ENCODE data around the gene TMEM54.

Gene TMEM54

GRCh38 chr1:32877211-32878110 is 23.7 kb downstream of the TMEM54 start:
- no peak for DNase-seq

- DNase-seq = no peak
These were observed 24.6 kb downstream of the TMEM54 start for GRCh38 chr1:32876341-32877210.

- DNase-seq = no peak
These were observed 26.1 kb downstream of the TMEM54 start for GRCh38 chr1:32874860-32875752.

- no peak for DNase-seq
These were observed 27.7 kb downstream of the TMEM54 start for GRCh38 chr1:32873484-32873883.

- DNase-seq = no peak
These were observed 29.1 kb downstream of the TMEM54 start for GRCh38 chr1:32872192-32872460.

GRCh38 chr1:32871364-32872191 is 29.6 kb downstream of the TMEM54 start:
- DNase-seq = no peak

GRCh38 chr1:32870615-32871363 is 30.4 kb downstream of the TMEM54 start, which contains the start of gene FNDC5:
TSS of gene FNDC5 (minus strand) at chr1:32870912.
- DNase-seq = no peak

- DNase-seq = no peak
These were observed 31.1 kb downstream of the TMEM54 start for GRCh38 chr1:32869923-32870614.

GRCh38 chr1:32868806-32869455 is 32.3 kb downstream of the TMEM54 start:
- DNase-seq = no peak

- DNase-seq = no peak
These were observed 33.1 kb downstream of the TMEM54 start for GRCh38 chr1:32868085-32868484.

- no peak for DNase-seq
These were observed 33.5 kb downstream of the TMEM54 start for GRCh38 chr1:32867671-32868070.

- no peak for DNase-seq
These were observed 34.0 kb downstream of the TMEM54 start for GRCh38 chr1:32867151-32867550.

- no peak for DNase-seq
These were observed 35.4 kb downstream of the TMEM54 start for GRCh38 chr1:32865639-32866405.

GRCh38 chr1:32864375-32865019 is 36.7 kb downstream of the TMEM54 start:
- no peak for DNase-seq

- no peak for DNase-seq
These were observed 37.3 kb downstream of the TMEM54 start for GRCh38 chr1:32863881-32864245.

- DNase-seq = no peak
These were observed 37.8 kb downstream of the TMEM54 start for GRCh38 chr1:32863218-32863880.

- DNase-seq = no peak
These were observed 39.1 kb downstream of the TMEM54 start for GRCh38 chr1:32861904-32862695.
